K562 (cell line): ENCODE results near the gene ETV3. TPM values are rescaled to one million over a fixed set of nuclear protein-coding genes. Genes with fewer than 3 reads are reported as not detected.

Experiments
- ATF1 ChIP-seq, 2 experiments: fragments of 450-650 bp in 1 of 2; IDR thresholded peaks; 2 replicates each; pipeline ENCODE4 v1.6.1; 2016; ENCODE audit warnings: missing compliant biosample characterization in 1 of 2, missing genetic modification characterization in 1 of 2
- CCNT2 ChIP-seq: IDR thresholded peaks from 2 replicates; pipeline ENCODE4 v1.6.1; 2011; ENCODE audit warnings: borderline replicate concordance, low read depth, mild to moderate bottlenecking, moderate library complexity, mixed read lengths, low read length; ENCODE audit not compliant: insufficient read length; ENCODE audit errors: extremely low read depth
- HMG20B ChIP-seq: fragments of 250-450 bp; sonication (Bioruptor Pico); IDR thresholded peaks from 2 replicates; pipeline ENCODE4 v1.5.0; 2021; ENCODE audit warnings: mild to moderate bottlenecking
- IRF2 ChIP-seq: sonication (generic); formaldehyde crosslinking; IDR thresholded peaks from 2 replicates; pipeline ENCODE4 v1.8.1; 2022; ENCODE audit warnings: mild to moderate bottlenecking, missing genetic modification reagents
- KAT7 ChIP-seq: sonication (generic); formaldehyde crosslinking; IDR thresholded peaks from 2 replicates; pipeline ENCODE4 v1.8.0; 2022; ENCODE audit warnings: missing genetic modification reagents, mild to moderate bottlenecking, borderline replicate concordance
- KDM1A ChIP-seq, 2 experiments: fragments of 450-650 bp; IDR thresholded peaks; 2 replicates each; pipeline ENCODE4 v1.6.1; 2016; ENCODE audit warnings: mild to moderate bottlenecking in 2 of 2
- MEF2D ChIP-seq: conservative IDR thresholded peaks from 2 replicates; pipeline ENCODE4 v1.6.1; 2016; ENCODE audit warnings: low read depth, missing genetic modification characterization, missing compliant biosample characterization
- PKNOX1 ChIP-seq: fragments of 450-650 bp; IDR thresholded peaks from 2 replicates; pipeline ENCODE4 v1.6.1; 2016
- RCOR1 ChIP-seq, 2 experiments: IDR thresholded peaks; 2 replicates each; pipeline ENCODE4 v1.6.1; 2012; ENCODE audit warnings: low read depth in 2 of 2, low read length in 2 of 2, borderline replicate concordance in 1 of 2, improper control_type of control experiment in 1 of 2
- SIN3A ChIP-seq, 2 experiments: fragments of 150-350 bp in 1 of 2; IDR thresholded peaks; 2 replicates each; pipeline ENCODE4 v1.6.1; 2011 to 2016; ENCODE audit warnings: borderline replicate concordance in 2 of 2, low read depth in 2 of 2, low read length in 2 of 2, mild to moderate bottlenecking in 2 of 2, moderate library complexity in 2 of 2; ENCODE audit not compliant: control insufficient read depth in 1 of 2
- SRSF9 ChIP-seq: fragments of 200-400 bp; formaldehyde crosslinking; IDR thresholded peaks from 2 replicates; pipeline ENCODE4 v1.6.1; 2017; ENCODE audit warnings: low read depth, low read length, borderline replicate concordance
- ZNF551 ChIP-seq: fragments of 250-450 bp; sonication (Bioruptor Pico); IDR thresholded peaks from 2 replicates; pipeline ENCODE4 v1.5.0; 2021; ENCODE audit warnings: mild to moderate bottlenecking, moderate library complexity
- polyA plus RNA-seq, 8 experiments: library from polyadenylated mRNA; depleted of rRNA in 4 of 8; stranded (reverse) in 5 of 8; unstranded in 3 of 8; fragments of >200 nt; fragmentation: Nextera tagmentation in 2 of 8; fragmentation: Illumina TruSeq in 1 of 8; extraction: Ambion mirVana in 2 of 8; extraction: Trizol in 1 of 8; gene quantifications; 2 replicates each; pipeline versions ENCODE4 v1.2.1 to v1.2.3, GENCODE V29; 2011 to 2014; ENCODE audit warnings: inconsistent platforms in 1 of 8, missing spikeins in 1 of 8
- total RNA-seq, 7 experiments: library from RNA; depleted of rRNA in 6 of 7; stranded (reverse); fragments of >200 nt in 6 of 7; fragmentation: Illumina TruSeq in 2 of 7; extraction: Trizol in 2 of 7; gene quantifications; 2 replicates each; pipeline versions ENCODE4 v1.2.1 to v1.2.3, GENCODE V29; 2011 to 2021; ENCODE audit warnings: low replicate concordance in 1 of 7
- TF ChIP-seq, protein P1 (sequence below): sonication (generic); formaldehyde crosslinking; IDR thresholded peaks from 2 replicates; pipeline ENCODE4 v1.8.0; 2023; ENCODE audit warnings: mild to moderate bottlenecking, missing genetic modification reagents
- TF ChIP-seq, protein P2 (sequence below), 2 experiments: fragments of 450-650 bp; IDR thresholded peaks; 2 replicates each; pipeline ENCODE4 v1.6.1; 2018; ENCODE audit warnings: mild to moderate bottlenecking in 2 of 2, low read depth in 1 of 2; ENCODE audit not compliant: partially characterized antibody in 2 of 2

The ETV3 gene
- total and polyA plus RNA-seq, 9 of the 15 experiments (the other 6 are each of a cell fraction or from before 2014, with no cell fraction given), result 3.1 to 16.0 (median 9.0) TPM

GRCh38 chr1:157138220-157139051 is at the start of gene ETV3 (continued):
- TF ChIP-seq, protein P1, sequence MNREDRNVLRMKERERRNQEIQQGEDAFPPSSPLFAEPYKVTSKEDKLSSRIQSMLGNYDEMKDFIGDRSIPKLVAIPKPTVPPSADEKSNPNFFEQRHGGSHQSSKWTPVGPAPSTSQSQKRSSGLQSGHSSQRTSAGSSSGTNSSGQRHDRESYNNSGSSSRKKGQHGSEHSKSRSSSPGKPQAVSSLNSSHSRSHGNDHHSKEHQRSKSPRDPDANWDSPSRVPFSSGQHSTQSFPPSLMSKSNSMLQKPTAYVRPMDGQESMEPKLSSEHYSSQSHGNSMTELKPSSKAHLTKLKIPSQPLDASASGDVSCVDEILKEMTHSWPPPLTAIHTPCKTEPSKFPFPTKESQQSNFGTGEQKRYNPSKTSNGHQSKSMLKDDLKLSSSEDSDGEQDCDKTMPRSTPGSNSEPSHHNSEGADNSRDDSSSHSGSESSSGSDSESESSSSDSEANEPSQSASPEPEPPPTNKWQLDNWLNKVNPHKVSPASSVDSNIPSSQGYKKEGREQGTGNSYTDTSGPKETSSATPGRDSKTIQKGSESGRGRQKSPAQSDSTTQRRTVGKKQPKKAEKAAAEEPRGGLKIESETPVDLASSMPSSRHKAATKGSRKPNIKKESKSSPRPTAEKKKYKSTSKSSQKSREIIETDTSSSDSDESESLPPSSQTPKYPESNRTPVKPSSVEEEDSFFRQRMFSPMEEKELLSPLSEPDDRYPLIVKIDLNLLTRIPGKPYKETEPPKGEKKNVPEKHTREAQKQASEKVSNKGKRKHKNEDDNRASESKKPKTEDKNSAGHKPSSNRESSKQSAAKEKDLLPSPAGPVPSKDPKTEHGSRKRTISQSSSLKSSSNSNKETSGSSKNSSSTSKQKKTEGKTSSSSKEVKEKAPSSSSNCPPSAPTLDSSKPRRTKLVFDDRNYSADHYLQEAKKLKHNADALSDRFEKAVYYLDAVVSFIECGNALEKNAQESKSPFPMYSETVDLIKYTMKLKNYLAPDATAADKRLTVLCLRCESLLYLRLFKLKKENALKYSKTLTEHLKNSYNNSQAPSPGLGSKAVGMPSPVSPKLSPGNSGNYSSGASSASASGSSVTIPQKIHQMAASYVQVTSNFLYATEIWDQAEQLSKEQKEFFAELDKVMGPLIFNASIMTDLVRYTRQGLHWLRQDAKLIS (CRISPR knock-in tag), result no peak
- TF ChIP-seq RCOR1 (IDR thresholded peaks at IDR 0.05; ENCODE audit: borderline replicate concordance in 1 of 2, low read depth in 2 of 2, low read length in 2 of 2) (peak in 1 of 2 experiments; percentile 61; a peak in 1 of 4 replicates), IRF2 (CRISPR knock-in tag) (no peak), SIN3A (IDR thresholded peaks at IDR 0.05; ENCODE audit: borderline replicate concordance in 2 of 2, control insufficient read depth in 1 of 2, low read depth in 2 of 2, low read length in 2 of 2) (peak in 1 of 2 experiments; percentile 39; a peak in 1 of 4 replicates), KAT7 (CRISPR knock-in tag) (0 out of 2 replicates have a peak, but pooled peaks have one; percentile 4), CCNT2 (peak; percentile 94), ZNF551 (CRISPR knock-in tag) (no peak), SRSF9 (no peak), HMG20B (CRISPR knock-in tag) (no peak), ATF1 (CRISPR knock-in tag; IDR thresholded peaks at IDR 0.05) (no peak), ATF1 (tag; IDR thresholded peaks at IDR 0.05) (peak; percentile 96), KDM1A (IDR thresholded peaks at IDR 0.05) (no peak), MEF2D (tag) (no peak), PKNOX1 (peak; percentile 47)
- TF ChIP-seq, protein P2, sequence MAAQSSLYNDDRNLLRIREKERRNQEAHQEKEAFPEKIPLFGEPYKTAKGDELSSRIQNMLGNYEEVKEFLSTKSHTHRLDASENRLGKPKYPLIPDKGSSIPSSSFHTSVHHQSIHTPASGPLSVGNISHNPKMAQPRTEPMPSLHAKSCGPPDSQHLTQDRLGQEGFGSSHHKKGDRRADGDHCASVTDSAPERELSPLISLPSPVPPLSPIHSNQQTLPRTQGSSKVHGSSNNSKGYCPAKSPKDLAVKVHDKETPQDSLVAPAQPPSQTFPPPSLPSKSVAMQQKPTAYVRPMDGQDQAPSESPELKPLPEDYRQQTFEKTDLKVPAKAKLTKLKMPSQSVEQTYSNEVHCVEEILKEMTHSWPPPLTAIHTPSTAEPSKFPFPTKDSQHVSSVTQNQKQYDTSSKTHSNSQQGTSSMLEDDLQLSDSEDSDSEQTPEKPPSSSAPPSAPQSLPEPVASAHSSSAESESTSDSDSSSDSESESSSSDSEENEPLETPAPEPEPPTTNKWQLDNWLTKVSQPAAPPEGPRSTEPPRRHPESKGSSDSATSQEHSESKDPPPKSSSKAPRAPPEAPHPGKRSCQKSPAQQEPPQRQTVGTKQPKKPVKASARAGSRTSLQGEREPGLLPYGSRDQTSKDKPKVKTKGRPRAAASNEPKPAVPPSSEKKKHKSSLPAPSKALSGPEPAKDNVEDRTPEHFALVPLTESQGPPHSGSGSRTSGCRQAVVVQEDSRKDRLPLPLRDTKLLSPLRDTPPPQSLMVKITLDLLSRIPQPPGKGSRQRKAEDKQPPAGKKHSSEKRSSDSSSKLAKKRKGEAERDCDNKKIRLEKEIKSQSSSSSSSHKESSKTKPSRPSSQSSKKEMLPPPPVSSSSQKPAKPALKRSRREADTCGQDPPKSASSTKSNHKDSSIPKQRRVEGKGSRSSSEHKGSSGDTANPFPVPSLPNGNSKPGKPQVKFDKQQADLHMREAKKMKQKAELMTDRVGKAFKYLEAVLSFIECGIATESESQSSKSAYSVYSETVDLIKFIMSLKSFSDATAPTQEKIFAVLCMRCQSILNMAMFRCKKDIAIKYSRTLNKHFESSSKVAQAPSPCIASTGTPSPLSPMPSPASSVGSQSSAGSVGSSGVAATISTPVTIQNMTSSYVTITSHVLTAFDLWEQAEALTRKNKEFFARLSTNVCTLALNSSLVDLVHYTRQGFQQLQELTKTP (IDR thresholded peaks at IDR 0.05; ENCODE audit: low read depth in 1 of 2, partially characterized antibody in 2 of 2), result no peak
